HG03097 (cell line): ENCODE measurements around the gene TLR8.
"Not testable (repeated sequence)": the region's sequence is repeated elsewhere in the genome, so short reads cannot be mapped to it uniquely, and the experiment has no call there.

Experiments
- ATAC-seq: cut with Tn5 transposase; IDR thresholded peaks from one replicate; pipeline ENCODE4 v1.9.1; 2021; ENCODE audit not compliant: unreplicated experiment, low FRiP score

Gene TLR8

GRCh38 chrX:12895866-12896265 is 10.6 kb upstream of the TLR8 start:
- ATAC-seq: no peak

GRCh38 chrX:12896935-12897334 is 9.5 kb upstream of the TLR8 start:
- ATAC-seq: no peak

GRCh38 chrX:12898073-12898472 is 8.3 kb upstream of the TLR8 start:
- ATAC-seq: no peak

GRCh38 chrX:12899506-12899905 is 6.9 kb upstream of the TLR8 start:
- no peak for ATAC-seq

GRCh38 chrX:12901486-12901885 is 4.9 kb upstream of the TLR8 start:
- no peak for ATAC-seq

GRCh38 chrX:12903646-12904045 is 2.8 kb upstream of the TLR8 start:
- no peak for ATAC-seq

- no peak for ATAC-seq
Measured at GRCh38 chrX:12910423-12911121, 4.2 kb downstream of the TLR8 start.

- no peak for ATAC-seq
Measured at GRCh38 chrX:12911122-12911470, 4.7 kb downstream of the TLR8 start.

GRCh38 chrX:12912791-12913482 is 6.5 kb downstream of the TLR8 start:
- ATAC-seq: no peak

GRCh38 chrX:12917753-12918152 is 11.3 kb downstream of the TLR8 start:
- ATAC-seq: no peak

- no peak for ATAC-seq
Measured at GRCh38 chrX:12919051-12919450, 12.6 kb downstream of the TLR8 start.

GRCh38 chrX:12919620-12920019 is 13.2 kb downstream of the TLR8 start:
- ATAC-seq: no peak

GRCh38 chrX:12920990-12921389 is 14.6 kb downstream of the TLR8 start:
- no peak for ATAC-seq

GRCh38 chrX:12921886-12922598 is 15.6 kb downstream of the TLR8 start:
- no peak for ATAC-seq

GRCh38 chrX:12922599-12922919 is 16.1 kb downstream of the TLR8 start:
- ATAC-seq: no peak

- no peak for ATAC-seq
Measured at GRCh38 chrX:12929701-12930100, 23.3 kb downstream of the TLR8 start.

GRCh38 chrX:12930150-12930549 is 23.7 kb downstream of the TLR8 start:
- ATAC-seq: no peak

- no peak for ATAC-seq
Measured at GRCh38 chrX:12932244-12932643, 25.8 kb downstream of the TLR8 start.

GRCh38 chrX:12934850-12935249 is 28.4 kb downstream of the TLR8 start:
- no peak for ATAC-seq

GRCh38 chrX:12936947-12937346 is 30.5 kb downstream of the TLR8 start:
- ATAC-seq: no peak

GRCh38 chrX:12940471-12940870 is 34.1 kb downstream of the TLR8 start:
- not testable (repeated sequence) for ATAC-seq

GRCh38 chrX:12943592-12943991 is 37.2 kb downstream of the TLR8 start:
- ATAC-seq: not testable (repeated sequence)
